Activated T-helper 2 cell treated with anti-CD3 and anti-CD28 coated beads, Interferon-gamma antibody, Interleukin-2, Interleukin-4, amounts not matched to agents 10 μg/mL and 5 μg/mL and 100 μg/mL, durations not matched to agents 14 hours and 24 hours and 36 hours (primary cell): Measurements from ENCODE around the gene ADGRV1. TPM values are rescaled to one million over a fixed set of nuclear protein-coding genes. Genes with fewer than 3 reads are reported as not detected.

Experiments
- DNase-seq: peaks from one replicate; pipeline ENCODE4 v3.0.0; 2021; ENCODE audit warnings: low spot score
- H3K27ac Mint-ChIP-seq: one replicate; pipeline ENCODE4 v1.8.0; 2021; ENCODE audit warnings: mixed read lengths
- H3K27me3 Mint-ChIP-seq: one replicate; pipeline ENCODE4 v1.8.0; 2021; ENCODE audit warnings: low read depth, mixed read lengths
- H3K36me3 Mint-ChIP-seq: one replicate; pipeline ENCODE4 v1.8.0; 2021; ENCODE audit warnings: low read depth, mixed read lengths
- H3K4me1 Mint-ChIP-seq: one replicate; pipeline ENCODE4 v1.8.0; 2021; ENCODE audit warnings: low read depth, mixed read lengths
- H3K4me3 Mint-ChIP-seq: one replicate; pipeline ENCODE4 v1.8.0; 2021; ENCODE audit warnings: low read depth, mild to moderate bottlenecking, moderate library complexity, mixed read lengths
- H3K9me3 Mint-ChIP-seq: one replicate; pipeline ENCODE4 v1.8.0; 2021; ENCODE audit warnings: mixed read lengths
- intact Hi-C: fragments of 100-400 bp; cut with micrococcal nuclease; formaldehyde crosslinking; loops from one replicate; pipeline ENCODE4 v1.15.1; 2023
- total RNA-seq: library from RNA; stranded (reverse); gene quantifications from 2 replicates; pipeline ENCODE4 v1.2.3, GENCODE V29; 2022

ADGRV1 gene
- total RNA-seq, 1 donor from 2014 or later, result 12.4 TPM

DNA sequence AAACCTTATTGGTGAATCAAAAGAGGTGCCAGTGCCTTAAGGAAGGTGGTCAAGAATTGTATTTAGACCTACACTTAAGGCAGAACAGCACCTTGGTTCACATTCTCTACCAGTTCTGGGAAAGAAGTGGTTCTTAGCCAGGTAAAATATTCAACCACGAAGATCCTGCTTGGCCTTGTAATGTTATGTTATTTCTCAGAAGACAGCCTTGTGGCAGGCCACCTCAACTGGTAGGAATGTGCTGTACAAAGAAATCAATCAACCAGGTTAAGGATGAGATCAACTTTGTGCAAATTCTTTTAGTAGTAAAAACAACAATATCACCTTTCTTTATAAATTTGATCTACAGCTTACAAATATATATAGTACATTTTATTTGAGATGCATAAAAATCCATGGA lies 577.7 kb downstream of the ADGRV1 start:
- H3K9me3 Mint-ChIP-seq, result no peaks in the 10 kb centered on the region
- H3K4me3 Mint-ChIP-seq, result no peak overlapping the region
- H3K27ac Mint-ChIP-seq, result no peak overlapping the region
- peaks cover 3% of the 10 kb centered on the region for H3K27me3 Mint-ChIP-seq
- intact Hi-C loops, result no loop called here
- peaks cover 18% of the 10 kb centered on the region for H3K4me1 Mint-ChIP-seq
- no peaks in the 10 kb centered on the region for H3K36me3 Mint-ChIP-seq
- DNase-seq, result no peak

DNA sequence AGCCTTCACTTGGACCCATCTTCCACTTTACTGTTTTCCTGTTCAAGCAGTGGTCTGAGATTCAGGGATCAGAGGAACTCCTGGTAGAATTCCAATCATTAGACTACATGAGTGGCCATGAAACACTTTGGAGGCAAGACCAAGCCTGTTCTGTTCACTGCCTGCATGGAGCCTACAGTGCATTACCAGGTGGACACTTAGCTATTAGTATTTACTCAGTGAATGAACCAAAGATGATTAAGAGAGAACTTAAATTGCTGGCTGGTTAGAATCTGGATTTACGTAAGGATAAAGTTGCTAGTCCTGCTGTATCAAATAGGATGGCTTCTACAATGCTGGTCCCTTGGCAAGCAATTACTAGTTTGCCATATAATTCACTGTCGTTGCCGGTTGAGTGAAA lies 579.0 kb downstream of the ADGRV1 start:
- Mint-ChIP-seq H3K36me3 (no peaks in the 10 kb centered on the region), H3K9me3 (no peaks in the 10 kb centered on the region), H3K27ac (no peak overlapping the region), H3K4me1 (peaks cover 28% of the 10 kb centered on the region), H3K4me3 (no peak overlapping the region), H3K27me3 (peaks cover 1% of the 10 kb centered on the region)
- intact Hi-C loops, result no loop called here
- DNase-seq, result no peak

DNA sequence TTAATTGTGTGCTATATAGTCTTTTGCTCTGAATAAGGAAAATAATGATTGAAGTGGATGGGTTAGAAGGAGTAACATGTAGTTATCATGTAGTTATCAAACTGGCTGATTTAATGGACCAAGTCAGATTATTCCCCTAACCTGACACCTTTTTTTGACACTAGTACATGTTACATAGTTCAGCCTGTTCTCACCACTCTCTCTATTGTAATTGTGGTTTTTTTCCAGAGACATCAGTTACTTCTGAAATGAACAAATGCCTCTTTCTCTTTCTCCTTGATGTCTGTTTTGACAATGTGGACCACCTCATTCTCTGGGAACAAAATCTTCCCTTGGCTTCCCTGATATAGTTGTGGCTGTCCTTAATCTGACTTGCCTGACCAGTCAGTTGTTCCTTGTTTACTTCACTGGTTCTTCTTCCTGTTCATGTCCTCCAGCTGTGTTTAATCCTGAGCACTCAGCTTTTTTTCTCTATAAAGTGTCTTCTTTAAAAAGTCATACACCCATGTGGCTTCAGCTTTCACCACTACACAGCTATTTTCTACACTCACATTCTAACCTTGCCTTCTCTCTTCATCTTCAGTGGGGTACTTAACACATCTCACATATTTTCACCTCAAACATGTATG lies 581.1 kb downstream of the ADGRV1 start:
- Mint-ChIP-seq H3K9me3 (no peaks in the 10 kb centered on the region), H3K27ac (no peak overlapping the region), H3K4me1 (peaks cover 29% of the 10 kb centered on the region)

DNA sequence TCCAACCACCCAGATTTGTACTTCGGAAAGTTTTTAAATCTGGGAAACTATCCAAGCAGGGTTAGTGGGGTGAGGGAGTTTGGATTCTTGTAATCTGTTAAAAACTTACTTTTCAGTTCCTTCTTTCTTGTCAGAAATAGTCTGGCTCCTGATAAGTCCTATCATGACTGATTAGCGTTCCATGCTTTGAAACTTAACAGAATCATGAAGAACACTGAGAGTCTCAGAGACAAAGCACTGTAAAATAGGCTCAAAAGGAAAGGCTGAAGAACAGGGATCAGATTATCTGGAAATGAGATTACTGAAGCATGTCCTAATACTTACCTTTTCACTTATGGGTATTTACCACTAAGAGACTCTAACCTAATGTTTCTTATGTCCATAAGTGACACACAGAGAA lies 582.1 kb downstream of the ADGRV1 start:
- intact Hi-C loops, result no loop called here
- Mint-ChIP-seq H3K27me3 (no peaks in the 10 kb centered on the region), H3K36me3 (no peaks in the 10 kb centered on the region)

More for the DNA sequence above, 581.1 kb downstream of the ADGRV1 start:
- no peak overlapping the region for H3K4me3 Mint-ChIP-seq
- intact Hi-C loops, result loop anchor here (1.0 kb wide), 1 partner anchor 32 kb away; no protein-coding TSS in a partner anchor
- DNase-seq, result no peak
- H3K36me3 Mint-ChIP-seq, result no peaks in the 10 kb centered on the region
- H3K27me3 Mint-ChIP-seq, result no peaks in the 10 kb centered on the region

DNA sequence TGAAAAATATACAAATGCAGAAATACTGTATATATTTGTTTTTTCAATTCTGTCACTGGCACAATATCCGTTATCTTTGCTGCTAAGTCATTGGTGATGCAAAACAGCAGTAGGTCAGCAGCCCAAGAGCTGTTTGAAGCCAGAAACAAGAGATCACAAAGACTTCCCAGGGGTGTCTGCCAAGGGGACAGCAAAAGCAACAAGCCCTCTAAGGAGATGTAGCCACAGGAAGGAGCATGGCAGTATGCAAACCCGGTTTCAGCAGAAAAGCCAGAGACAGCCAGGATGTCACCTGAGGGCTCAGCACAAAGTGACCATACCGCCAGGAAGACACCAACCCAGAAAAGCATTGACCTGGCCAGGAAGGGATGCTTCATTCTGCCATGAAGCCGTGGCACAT lies 583.0 kb downstream of the ADGRV1 start:
- no peaks in the 10 kb centered on the region for H3K9me3 Mint-ChIP-seq
- peaks cover 2% of the 10 kb centered on the region for H3K27me3 Mint-ChIP-seq
- intact Hi-C loops, result no loop called here
- H3K36me3 Mint-ChIP-seq, result no peaks in the 10 kb centered on the region
- H3K4me1 Mint-ChIP-seq, result peaks cover 20% of the 10 kb centered on the region
- no peak overlapping the region for H3K4me3 Mint-ChIP-seq
- no peak for DNase-seq
- no peak overlapping the region for H3K27ac Mint-ChIP-seq

More for the DNA sequence above, 582.1 kb downstream of the ADGRV1 start:
- DNase-seq, result no peak
- Mint-ChIP-seq H3K4me3 (no peak overlapping the region), H3K27ac (no peak overlapping the region), H3K4me1 (peaks cover 28% of the 10 kb centered on the region), H3K9me3 (no peaks in the 10 kb centered on the region)

DNA sequence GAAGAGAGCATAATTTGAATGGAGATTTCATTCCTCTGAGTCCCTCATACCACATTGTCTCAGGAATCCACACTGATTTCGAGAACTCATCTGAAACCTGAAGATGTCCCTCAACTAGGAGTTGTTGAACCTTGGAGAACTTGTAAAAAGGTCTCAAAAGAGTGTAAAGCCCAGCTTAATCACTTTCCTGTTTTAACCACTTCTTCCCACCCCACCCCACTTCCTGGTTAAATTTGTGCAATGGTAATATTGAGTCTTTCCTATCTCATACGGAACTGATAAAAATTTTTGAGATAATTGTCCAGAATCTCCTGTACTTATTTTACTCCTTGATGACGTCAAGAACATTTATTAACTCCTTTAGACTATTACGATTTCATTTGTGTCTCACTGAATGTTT lies 583.8 kb downstream of the ADGRV1 start:
- intact Hi-C loops, result no loop called here
- Mint-ChIP-seq H3K36me3 (no peaks in the 10 kb centered on the region), H3K4me3 (no peak overlapping the region), H3K27ac (no peak overlapping the region), H3K4me1 (peaks cover 20% of the 10 kb centered on the region), H3K27me3 (peaks cover 2% of the 10 kb centered on the region), H3K9me3 (peaks cover under 1% of the 10 kb centered on the region)
- DNase-seq, result no peak

DNA sequence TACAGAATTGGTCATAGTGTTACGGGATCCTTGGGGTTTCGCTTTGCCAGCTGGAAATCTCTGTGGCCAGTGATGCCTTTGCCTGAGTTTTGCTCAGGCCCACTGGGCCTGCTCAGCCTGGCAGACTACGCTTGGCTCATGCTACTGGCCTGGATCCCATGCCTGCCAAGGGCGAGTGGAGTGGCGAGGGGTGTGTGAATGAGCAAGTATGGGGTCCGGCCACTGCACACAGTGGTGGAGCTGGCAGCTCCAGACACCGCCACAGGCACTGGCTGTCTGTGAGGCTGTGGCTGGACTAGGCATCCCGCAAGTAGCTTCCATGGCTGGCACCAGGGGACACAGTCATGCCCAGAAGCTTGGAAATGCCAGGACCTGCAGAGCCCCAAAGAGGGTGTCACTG lies 584.2 kb downstream of the ADGRV1 start:
- no peak for DNase-seq
- H3K4me3 Mint-ChIP-seq, result no peak overlapping the region
- H3K27me3 Mint-ChIP-seq, result peaks cover 2% of the 10 kb centered on the region
- intact Hi-C loops, result no loop called here
- peaks cover 20% of the 10 kb centered on the region for H3K4me1 Mint-ChIP-seq
- no peak overlapping the region for H3K27ac Mint-ChIP-seq
- H3K36me3 Mint-ChIP-seq, result no peaks in the 10 kb centered on the region
- H3K9me3 Mint-ChIP-seq, result peaks cover 5% of the 10 kb centered on the region

DNA sequence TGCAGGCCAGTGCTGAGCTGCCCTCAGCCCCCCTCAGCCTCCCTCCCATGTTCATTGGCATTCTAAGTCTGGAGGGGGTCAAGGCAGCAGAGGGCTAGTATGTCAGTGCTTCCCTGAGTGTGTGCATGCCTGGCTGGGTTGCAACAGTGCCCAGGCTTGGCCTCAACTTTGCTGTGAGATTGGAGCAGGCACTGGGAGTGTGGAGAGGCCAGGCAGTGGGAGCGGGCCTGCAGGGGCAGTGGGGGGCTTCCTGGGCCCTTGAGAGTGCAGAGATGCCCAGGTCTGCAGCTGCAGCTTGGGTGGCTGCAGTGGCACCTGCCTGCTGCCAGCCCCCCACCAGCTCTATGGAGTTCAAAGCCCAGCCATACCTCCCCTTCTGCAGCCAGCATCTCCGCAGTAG lies 585.2 kb downstream of the ADGRV1 start:
- peaks cover 20% of the 10 kb centered on the region for H3K4me1 Mint-ChIP-seq
- no peak for DNase-seq
- peaks cover 2% of the 10 kb centered on the region for H3K27me3 Mint-ChIP-seq
- H3K27ac Mint-ChIP-seq, result no peak overlapping the region
- intact Hi-C loops, result no loop called here
- no peak overlapping the region for H3K4me3 Mint-ChIP-seq
- H3K9me3 Mint-ChIP-seq, result peaks cover 6% of the 10 kb centered on the region
- H3K36me3 Mint-ChIP-seq, result no peaks in the 10 kb centered on the region

DNA sequence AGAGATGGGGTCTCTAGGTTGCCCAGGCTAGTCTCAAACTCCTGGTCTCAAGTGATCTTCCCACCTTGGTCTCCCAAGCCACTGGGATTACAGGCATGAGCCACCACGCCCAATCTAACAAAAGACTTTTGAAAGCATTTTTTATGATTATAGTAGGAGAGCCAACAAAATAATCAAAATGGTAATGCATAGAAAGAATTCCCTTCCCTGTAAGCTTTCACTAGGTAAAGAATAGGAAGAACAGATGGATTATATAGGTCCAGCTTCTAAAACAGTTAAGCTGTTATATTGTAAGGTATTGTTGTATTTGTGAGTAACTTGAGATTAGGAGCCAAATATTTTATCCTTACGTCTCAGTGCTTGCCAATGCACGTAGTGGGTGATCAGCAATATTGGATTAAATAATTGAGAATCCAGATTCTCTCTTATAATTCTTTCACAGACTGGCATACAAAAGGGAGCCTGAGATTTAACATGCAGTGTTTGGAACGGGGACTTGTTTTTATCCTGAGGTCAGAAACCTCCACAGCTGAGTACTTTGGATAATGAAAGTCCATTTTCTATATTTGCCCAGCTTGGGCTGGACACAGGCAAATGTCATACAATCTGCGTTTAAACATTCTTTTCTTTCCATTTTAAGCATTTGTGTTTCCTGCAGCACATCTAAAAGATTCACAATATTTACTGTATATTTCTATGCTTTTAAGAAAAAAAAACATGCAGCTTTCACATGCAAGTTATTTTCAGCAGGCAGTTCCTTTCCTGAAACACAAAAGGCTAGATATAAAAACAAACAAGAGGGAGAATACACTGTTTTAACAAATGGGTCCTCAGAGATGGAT lies 586.1 kb downstream of the ADGRV1 start:
- peaks cover 6% of the 10 kb centered on the region for H3K9me3 Mint-ChIP-seq
- H3K27ac Mint-ChIP-seq, result no peak overlapping the region
- no peak overlapping the region for H3K4me3 Mint-ChIP-seq
- H3K27me3 Mint-ChIP-seq, result peaks cover 2% of the 10 kb centered on the region
- intact Hi-C loops, result no loop called here
- H3K4me1 Mint-ChIP-seq, result peaks cover 16% of the 10 kb centered on the region
- no peaks in the 10 kb centered on the region for H3K36me3 Mint-ChIP-seq
- DNase-seq, result no peak

DNA sequence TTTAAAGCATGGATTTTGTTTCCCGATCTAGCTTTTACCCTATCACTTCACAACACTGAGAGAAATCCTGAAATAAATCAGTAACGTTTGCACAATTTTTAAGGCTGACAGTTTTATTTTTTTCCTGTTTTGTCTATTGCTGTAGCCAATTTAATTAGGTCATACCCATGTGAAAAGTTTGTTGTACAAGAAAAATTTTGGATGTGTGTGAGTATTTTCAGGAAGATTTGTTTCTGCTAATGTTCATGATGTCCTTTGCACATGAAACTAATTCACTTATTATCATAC lies 586.7 kb downstream of the ADGRV1 start:
- H3K27ac Mint-ChIP-seq, result no peak overlapping the region

DNA sequence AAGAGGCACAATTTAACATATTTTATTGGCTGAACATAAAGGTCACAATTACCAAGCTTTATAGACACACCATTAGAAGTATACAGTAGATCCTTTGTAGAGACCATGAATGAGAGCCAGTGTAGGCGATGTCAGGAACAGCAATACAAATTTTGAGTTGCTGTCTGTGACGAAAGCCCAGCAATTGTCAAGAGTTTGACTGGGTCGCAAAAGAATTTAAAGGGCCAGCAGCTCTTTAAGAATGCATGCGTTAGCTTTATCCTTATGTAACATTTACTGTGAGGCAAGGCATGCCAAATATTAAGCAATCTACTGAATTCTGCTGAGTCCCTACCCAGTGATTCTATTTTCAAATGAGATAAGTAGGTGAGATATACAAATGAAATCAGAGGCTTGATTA lies 587.6 kb downstream of the ADGRV1 start:
- intact Hi-C loops, result no loop called here
- peaks cover 6% of the 10 kb centered on the region for H3K9me3 Mint-ChIP-seq
- H3K4me3 Mint-ChIP-seq, result no peak overlapping the region
- H3K36me3 Mint-ChIP-seq, result no peaks in the 10 kb centered on the region
- no peak for DNase-seq
- no peak overlapping the region for H3K27ac Mint-ChIP-seq
- H3K4me1 Mint-ChIP-seq, result peaks cover 19% of the 10 kb centered on the region
- peaks cover 2% of the 10 kb centered on the region for H3K27me3 Mint-ChIP-seq

More for the DNA sequence above, 586.7 kb downstream of the ADGRV1 start:
- Mint-ChIP-seq H3K36me3 (no peaks in the 10 kb centered on the region), H3K27me3 (peaks cover 2% of the 10 kb centered on the region), H3K4me1 (peaks cover 14% of the 10 kb centered on the region), H3K9me3 (peaks cover 6% of the 10 kb centered on the region), H3K4me3 (no peak overlapping the region)
- no peak for DNase-seq
- intact Hi-C loops, result no loop called here

DNA sequence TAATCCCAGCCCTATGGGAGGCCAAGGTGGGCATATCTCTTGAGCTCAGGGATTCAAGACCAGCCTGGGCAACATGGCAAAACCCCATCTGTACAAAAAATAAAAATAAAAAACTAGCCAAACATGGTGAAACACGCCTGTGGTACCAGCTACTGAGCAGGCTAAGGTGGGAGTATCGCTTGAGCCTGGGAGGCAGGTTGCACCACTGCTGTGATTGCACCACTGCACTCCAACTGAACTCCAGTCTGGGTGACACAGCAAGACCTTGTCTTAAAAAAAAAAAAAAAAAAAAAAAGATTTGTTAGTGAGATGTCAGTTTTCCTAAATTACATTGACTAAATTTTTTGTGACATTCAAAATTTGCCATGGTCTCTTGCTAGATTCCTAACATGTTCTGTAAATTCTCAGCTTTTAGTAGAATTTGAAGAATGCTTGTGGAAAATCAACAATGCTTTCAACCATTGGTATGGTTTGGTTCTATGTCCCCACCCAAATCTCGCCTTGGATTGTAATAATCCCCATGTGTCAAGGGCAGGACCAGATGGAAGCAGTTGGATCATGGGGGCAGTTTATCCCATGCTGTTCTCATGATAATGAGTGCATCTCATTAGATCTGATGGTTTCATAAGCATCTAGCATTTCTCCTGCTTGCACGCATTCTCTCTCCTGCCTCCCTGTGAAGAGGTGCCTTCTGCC lies 588.5 kb downstream of the ADGRV1 start:
- no peak overlapping the region for H3K27ac Mint-ChIP-seq
- H3K9me3 Mint-ChIP-seq, result peaks cover 6% of the 10 kb centered on the region
- DNase-seq, result no peak
- no peak overlapping the region for H3K4me3 Mint-ChIP-seq
- intact Hi-C loops, result no loop called here
- peaks cover 14% of the 10 kb centered on the region for H3K4me1 Mint-ChIP-seq
- H3K27me3 Mint-ChIP-seq, result peaks cover 2% of the 10 kb centered on the region
- H3K36me3 Mint-ChIP-seq, result no peaks in the 10 kb centered on the region

DNA sequence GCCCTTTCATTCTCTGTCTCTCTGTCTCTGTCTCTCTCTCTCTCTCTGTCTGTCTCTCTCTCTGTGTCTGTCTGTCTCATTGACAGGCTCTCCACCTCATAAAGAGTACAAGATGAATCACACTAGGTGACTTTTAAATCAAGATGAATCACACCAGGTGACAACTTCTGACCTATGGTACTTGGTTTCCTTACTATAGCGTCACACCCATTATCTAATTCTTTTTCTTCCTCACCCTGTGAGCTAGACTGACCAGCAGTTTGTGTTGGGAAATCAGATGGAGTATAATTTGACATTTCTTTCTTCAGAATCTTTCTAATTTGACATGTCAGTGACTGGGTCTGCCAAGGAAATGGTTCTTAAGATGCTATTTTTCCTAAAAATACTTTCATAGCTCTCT lies 591.6 kb downstream of the ADGRV1 start:
- no peaks in the 10 kb centered on the region for H3K36me3 Mint-ChIP-seq
- no peak overlapping the region for H3K4me3 Mint-ChIP-seq
- H3K27ac Mint-ChIP-seq, result no peak overlapping the region
- peaks cover 7% of the 10 kb centered on the region for H3K4me1 Mint-ChIP-seq
- H3K9me3 Mint-ChIP-seq, result peaks cover 6% of the 10 kb centered on the region
- H3K27me3 Mint-ChIP-seq, result peaks cover 2% of the 10 kb centered on the region
- no peak for DNase-seq
- intact Hi-C loops, result no loop called here
